SK-N-SH treated with all-trans-retinoic acid at 6 μM for 48 hours (cell line): ENCODE results near the gene PPP2R3C.

Experiments
- ATAC-seq: fragments of 200-7000 bp; cut with Tn5 transposase; 3 replicates; pipeline ENCODE4 v1.9.1; 2020; ENCODE audit warnings: mild to moderate bottlenecking, moderate library complexity
- BACH2 ChIP-seq: fragments of 250-450 bp; sonication (Bioruptor Pico); IDR thresholded peaks from 2 replicates; pipeline ENCODE4 v1.9.0; 2021; ENCODE audit warnings: mild to moderate bottlenecking, borderline replicate concordance
- CSDC2 ChIP-seq: fragments of 250-450 bp; sonication (Bioruptor Pico); IDR thresholded peaks from 2 replicates; pipeline ENCODE4 v1.5.0; 2020; ENCODE audit warnings: mild to moderate bottlenecking, moderate library complexity
- CSRNP3 ChIP-seq: fragments of 250-450 bp; sonication (Bioruptor Pico); IDR thresholded peaks from 2 replicates; pipeline ENCODE4 v1.5.1; 2021; ENCODE audit warnings: mild to moderate bottlenecking, moderate library complexity
- ESRRG ChIP-seq: fragments of 250-450 bp; sonication (Bioruptor Pico); IDR thresholded peaks from 2 replicates; pipeline ENCODE4 v1.6.1; 2021; ENCODE audit warnings: mild to moderate bottlenecking
- GLIS3 ChIP-seq: fragments of 250-450 bp; sonication (Bioruptor Pico); IDR thresholded peaks from 2 replicates; pipeline ENCODE4 v1.5.0; 2020; ENCODE audit warnings: mild to moderate bottlenecking, moderate library complexity
- ISL1 ChIP-seq: fragments of 250-450 bp; sonication (Bioruptor Pico); IDR thresholded peaks from 2 replicates; pipeline ENCODE4 v2.1.2; 2022; ENCODE audit warnings: mild to moderate bottlenecking, moderate library complexity
- OSR1 ChIP-seq: fragments of 250-450 bp; sonication (Bioruptor Pico); IDR thresholded peaks from 2 replicates; pipeline ENCODE4 v1.8.0; 2022; ENCODE audit warnings: moderate library complexity, mild to moderate bottlenecking, inconsistent platforms
- POU6F1 ChIP-seq: fragments of 250-450 bp; sonication (Bioruptor Pico); IDR thresholded peaks from 2 replicates; pipeline ENCODE4 v1.8.0; 2021; ENCODE audit warnings: low read depth, mild to moderate bottlenecking, moderate library complexity, borderline replicate concordance
- PPARA ChIP-seq: fragments of 250-450 bp; sonication (Bioruptor Pico); IDR thresholded peaks from 2 replicates; pipeline ENCODE4 v1.5.0; 2020; ENCODE audit warnings: mild to moderate bottlenecking, borderline replicate concordance
- SNAI2 ChIP-seq: fragments of 250-450 bp; sonication (Bioruptor Pico); IDR thresholded peaks from 2 replicates; pipeline ENCODE4 v1.5.0; 2020; ENCODE audit warnings: mild to moderate bottlenecking, moderate library complexity
- TCF4 ChIP-seq: fragments of 250-450 bp; sonication (Bioruptor Pico); IDR thresholded peaks from 2 replicates; pipeline ENCODE4 v1.8.0; 2021; ENCODE audit warnings: mild to moderate bottlenecking, moderate library complexity, borderline replicate concordance
- TOX ChIP-seq: fragments of 250-450 bp; sonication (Bioruptor Pico); IDR thresholded peaks from 2 replicates; pipeline ENCODE4 v1.8.0; 2021; ENCODE audit warnings: mild to moderate bottlenecking, moderate library complexity, borderline replicate concordance
- ZC3H10 ChIP-seq: fragments of 250-450 bp; sonication (Bioruptor Pico); IDR thresholded peaks from 2 replicates; pipeline ENCODE4 v1.5.1; 2021; ENCODE audit warnings: mild to moderate bottlenecking, moderate library complexity
- ZFP3 ChIP-seq: fragments of 250-450 bp; sonication (Bioruptor Pico); IDR thresholded peaks from 2 replicates; pipeline ENCODE4 v1.5.0; 2020; ENCODE audit warnings: mild to moderate bottlenecking, moderate library complexity
- ZFP30 ChIP-seq: fragments of 450-650 bp; formaldehyde crosslinking; IDR thresholded peaks from 2 replicates; pipeline ENCODE4 v1.5.0; 2022; ENCODE audit warnings: mild to moderate bottlenecking, moderate library complexity
- ZNF565 ChIP-seq: fragments of 450-650 bp; formaldehyde crosslinking; conservative IDR thresholded peaks from 2 replicates; pipeline ENCODE4 v1.5.0; 2020; ENCODE audit warnings: low read depth, mild to moderate bottlenecking, moderate library complexity
- ZNF70 ChIP-seq: fragments of 450-650 bp; formaldehyde crosslinking; IDR thresholded peaks from 2 replicates; pipeline ENCODE4 v1.5.0; 2020; ENCODE audit warnings: mild to moderate bottlenecking, moderate library complexity
- TF ChIP-seq, protein P1 (sequence below): fragments of 250-450 bp; sonication (Bioruptor Pico); IDR thresholded peaks from 2 replicates; pipeline ENCODE4 v1.5.0; 2020; ENCODE audit warnings: mild to moderate bottlenecking, moderate library complexity
- TF ChIP-seq, protein P2 (sequence below): fragments of 250-450 bp; sonication (Bioruptor Pico); IDR thresholded peaks from 2 replicates; pipeline ENCODE4 v1.5.1; 2020; ENCODE audit warnings: low read depth, mild to moderate bottlenecking, moderate library complexity

The PPP2R3C gene

DNA sequence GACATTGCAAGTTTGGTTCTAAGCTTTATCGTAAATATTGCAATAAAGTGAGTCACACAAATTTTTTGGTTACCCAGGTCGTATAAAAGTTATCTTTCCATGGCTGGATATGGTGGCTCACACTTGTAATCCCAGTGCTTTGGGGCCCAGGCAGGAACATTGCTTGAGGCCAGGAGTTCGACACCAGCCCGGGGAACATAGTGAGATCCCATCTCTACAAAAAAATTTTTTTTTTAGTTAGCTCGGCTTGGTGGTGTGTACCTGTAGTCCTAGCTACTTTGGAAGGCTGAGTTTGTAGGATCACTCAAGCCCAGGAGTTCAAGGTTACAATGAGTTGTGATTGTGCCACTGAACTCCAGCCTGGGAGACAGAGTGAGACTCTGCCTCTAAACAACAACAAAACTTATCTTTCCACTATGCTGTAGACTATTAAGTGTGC lies 24.9 kb upstream of the PPP2R3C start:
- TF ChIP-seq BACH2 (CRISPR knock-in tag) = no peak
- TF ChIP-seq ESRRG (CRISPR knock-in tag) = no peak
- TF ChIP-seq, protein P1, sequence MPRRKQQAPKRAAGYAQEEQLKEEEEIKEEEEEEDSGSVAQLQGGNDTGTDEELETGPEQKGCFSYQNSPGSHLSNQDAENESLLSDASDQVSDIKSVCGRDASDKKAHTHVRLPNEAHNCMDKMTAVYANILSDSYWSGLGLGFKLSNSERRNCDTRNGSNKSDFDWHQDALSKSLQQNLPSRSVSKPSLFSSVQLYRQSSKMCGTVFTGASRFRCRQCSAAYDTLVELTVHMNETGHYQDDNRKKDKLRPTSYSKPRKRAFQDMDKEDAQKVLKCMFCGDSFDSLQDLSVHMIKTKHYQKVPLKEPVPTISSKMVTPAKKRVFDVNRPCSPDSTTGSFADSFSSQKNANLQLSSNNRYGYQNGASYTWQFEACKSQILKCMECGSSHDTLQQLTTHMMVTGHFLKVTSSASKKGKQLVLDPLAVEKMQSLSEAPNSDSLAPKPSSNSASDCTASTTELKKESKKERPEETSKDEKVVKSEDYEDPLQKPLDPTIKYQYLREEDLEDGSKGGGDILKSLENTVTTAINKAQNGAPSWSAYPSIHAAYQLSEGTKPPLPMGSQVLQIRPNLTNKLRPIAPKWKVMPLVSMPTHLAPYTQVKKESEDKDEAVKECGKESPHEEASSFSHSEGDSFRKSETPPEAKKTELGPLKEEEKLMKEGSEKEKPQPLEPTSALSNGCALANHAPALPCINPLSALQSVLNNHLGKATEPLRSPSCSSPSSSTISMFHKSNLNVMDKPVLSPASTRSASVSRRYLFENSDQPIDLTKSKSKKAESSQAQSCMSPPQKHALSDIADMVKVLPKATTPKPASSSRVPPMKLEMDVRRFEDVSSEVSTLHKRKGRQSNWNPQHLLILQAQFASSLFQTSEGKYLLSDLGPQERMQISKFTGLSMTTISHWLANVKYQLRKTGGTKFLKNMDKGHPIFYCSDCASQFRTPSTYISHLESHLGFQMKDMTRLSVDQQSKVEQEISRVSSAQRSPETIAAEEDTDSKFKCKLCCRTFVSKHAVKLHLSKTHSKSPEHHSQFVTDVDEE (CRISPR knock-in tag) = no peak
- TF ChIP-seq OSR1 (CRISPR knock-in tag) = no peak
- TF ChIP-seq GLIS3 (CRISPR knock-in tag) = no peak
- no peak for TF ChIP-seq SNAI2 (CRISPR knock-in tag)
- TF ChIP-seq ZNF70 (CRISPR knock-in tag) = no peak
- no peak for TF ChIP-seq TCF4
- TF ChIP-seq TOX = no peak
- TF ChIP-seq CSDC2 (CRISPR knock-in tag) = no peak
- TF ChIP-seq ZNF565 (CRISPR knock-in tag) = no peak
- TF ChIP-seq, protein P2, sequence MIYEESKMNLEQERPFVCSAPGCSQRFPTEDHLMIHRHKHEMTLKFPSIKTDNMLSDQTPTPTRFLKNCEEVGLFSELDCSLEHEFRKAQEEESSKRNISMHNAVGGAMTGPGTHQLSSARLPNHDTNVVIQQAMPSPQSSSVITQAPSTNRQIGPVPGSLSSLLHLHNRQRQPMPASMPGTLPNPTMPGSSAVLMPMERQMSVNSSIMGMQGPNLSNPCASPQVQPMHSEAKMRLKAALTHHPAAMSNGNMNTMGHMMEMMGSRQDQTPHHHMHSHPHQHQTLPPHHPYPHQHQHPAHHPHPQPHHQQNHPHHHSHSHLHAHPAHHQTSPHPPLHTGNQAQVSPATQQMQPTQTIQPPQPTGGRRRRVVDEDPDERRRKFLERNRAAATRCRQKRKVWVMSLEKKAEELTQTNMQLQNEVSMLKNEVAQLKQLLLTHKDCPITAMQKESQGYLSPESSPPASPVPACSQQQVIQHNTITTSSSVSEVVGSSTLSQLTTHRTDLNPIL (CRISPR knock-in tag) = no peak
- TF ChIP-seq ZFP3 (CRISPR knock-in tag) = no peak
- no peak for TF ChIP-seq POU6F1 (CRISPR knock-in tag)
- ATAC-seq = no peak

DNA sequence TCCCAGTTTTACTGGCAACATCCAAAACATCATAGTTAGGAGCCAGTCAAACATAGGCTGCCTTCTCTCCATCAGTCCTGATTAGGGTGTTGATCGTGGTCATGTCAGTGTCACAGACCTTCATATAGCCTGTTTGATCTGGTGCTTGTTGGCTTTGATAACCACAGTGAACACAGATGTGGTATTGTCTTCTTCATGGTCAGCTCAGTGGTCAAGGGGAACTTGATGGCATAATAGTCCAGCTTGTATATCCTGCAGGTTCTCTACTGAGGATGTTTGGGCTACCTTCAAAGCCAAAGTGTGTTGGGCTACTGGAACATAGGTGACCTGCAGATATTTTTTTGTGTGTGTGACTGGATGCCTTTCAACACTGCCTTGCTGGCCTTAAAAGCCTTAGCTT lies 22.2 kb upstream of the PPP2R3C start:
- no peak for TF ChIP-seq ZFP30 (CRISPR knock-in tag)
- no peak for TF ChIP-seq ZC3H10 (CRISPR knock-in tag)
- no peak for ATAC-seq

DNA sequence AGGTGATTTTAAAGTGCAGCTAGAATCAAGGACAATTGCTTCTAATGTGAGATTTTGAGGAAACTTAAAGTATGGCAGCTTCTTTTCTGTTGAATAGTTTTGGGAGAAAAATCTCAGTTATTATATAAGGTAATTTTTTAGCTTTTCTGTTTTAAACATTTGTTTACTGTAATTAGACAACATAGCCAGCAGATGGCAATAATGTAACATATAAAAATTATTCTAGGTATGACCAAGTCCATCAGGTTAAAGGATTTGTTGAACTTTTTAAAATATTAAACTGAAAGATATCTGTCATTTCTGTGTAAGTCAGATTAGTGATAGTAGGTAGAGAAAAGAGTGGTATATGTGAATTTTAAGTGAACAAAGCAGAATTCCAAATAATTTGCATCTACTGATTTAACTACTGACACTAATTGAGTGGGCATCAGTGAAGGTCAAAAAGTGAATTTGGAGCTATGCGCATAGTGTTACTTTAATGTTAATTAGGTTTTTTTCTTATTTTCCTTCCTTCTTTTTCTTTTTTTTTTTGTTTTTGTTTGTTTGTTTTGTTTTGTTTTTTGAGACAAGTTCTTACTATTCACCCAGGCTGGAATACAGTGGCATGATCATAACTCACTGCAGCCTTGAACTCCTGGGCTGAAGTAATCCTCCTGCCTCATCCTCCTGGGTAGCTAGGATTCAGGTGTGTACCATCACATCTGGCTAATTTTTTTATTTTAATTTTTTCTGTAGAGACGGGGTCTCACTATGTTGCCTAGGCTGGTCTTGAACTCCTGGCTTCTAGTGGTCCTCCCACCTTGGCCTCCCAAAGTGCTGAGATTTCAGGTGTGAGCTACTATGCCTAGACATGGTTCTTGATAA lies 19.2 kb upstream of the PPP2R3C start:
- TF ChIP-seq OSR1 (CRISPR knock-in tag) (no peak), BACH2 (CRISPR knock-in tag) (no peak), ISL1 (CRISPR knock-in tag) (no peak), ZNF565 (CRISPR knock-in tag) (no peak), CSDC2 (CRISPR knock-in tag) (no peak), ZC3H10 (CRISPR knock-in tag) (no peak), ZNF70 (CRISPR knock-in tag) (no peak), PPARA (no peak), SNAI2 (CRISPR knock-in tag) (no peak)
- TF ChIP-seq, protein P1 (CRISPR knock-in tag) = no peak
- TF ChIP-seq, all 23 proteins: peak for 0
- ATAC-seq = peak; percentile 53; the same call in 2 of the 3 replicates

GRCh38 chr14:35138585-35138984 lies 16.8 kb upstream of the PPP2R3C start:
- ATAC-seq = no peak
- TF ChIP-seq TOX = no peak
- no peak for TF ChIP-seq ESRRG (CRISPR knock-in tag)
- TF ChIP-seq, protein P2 (CRISPR knock-in tag) = no peak
- TF ChIP-seq ZNF70 (CRISPR knock-in tag) = no peak
- TF ChIP-seq, protein P1 (CRISPR knock-in tag) = no peak
- no peak for TF ChIP-seq CSRNP3 (CRISPR knock-in tag)
- TF ChIP-seq ZNF565 (CRISPR knock-in tag) = no peak
- TF ChIP-seq PPARA = no peak
- no peak for TF ChIP-seq ZFP3 (CRISPR knock-in tag)
- TF ChIP-seq GLIS3 (CRISPR knock-in tag) = no peak
